HCT116 (cell line): ENCODE results near the gene COA8.

Source experiments
- CTCF ChIP-seq, 3 experiments: fragments of 200-600 bp in 1 of 3; sonication (generic) in 1 of 3; IDR thresholded peaks in 2 of 3; conservative IDR thresholded peaks in 1 of 3; 2 replicates each; pipeline ENCODE4 v1.5.1; 2012 to 2017; ENCODE audit warnings: low read depth in 2 of 3, low read length in 2 of 3, antibody characterized with exemption in 1 of 3, borderline replicate concordance in 1 of 3, control low read depth in 1 of 3, mild to moderate bottlenecking in 1 of 3, mixed read lengths in 1 of 3, mixed run types in 1 of 3, moderate library complexity in 1 of 3; ENCODE audit not compliant: insufficient read depth in 1 of 3
- EZH2 ChIP-seq: fragments of 200-600 bp; sonication (generic); IDR thresholded peaks from 2 replicates; pipeline ENCODE4 v1.6.1; 2017; ENCODE audit warnings: antibody characterized with exemption, mixed run types
- FOSL1 ChIP-seq: IDR thresholded peaks from 2 replicates; pipeline ENCODE4 v1.6.1; 2012; ENCODE audit warnings: low read depth

DNA sequence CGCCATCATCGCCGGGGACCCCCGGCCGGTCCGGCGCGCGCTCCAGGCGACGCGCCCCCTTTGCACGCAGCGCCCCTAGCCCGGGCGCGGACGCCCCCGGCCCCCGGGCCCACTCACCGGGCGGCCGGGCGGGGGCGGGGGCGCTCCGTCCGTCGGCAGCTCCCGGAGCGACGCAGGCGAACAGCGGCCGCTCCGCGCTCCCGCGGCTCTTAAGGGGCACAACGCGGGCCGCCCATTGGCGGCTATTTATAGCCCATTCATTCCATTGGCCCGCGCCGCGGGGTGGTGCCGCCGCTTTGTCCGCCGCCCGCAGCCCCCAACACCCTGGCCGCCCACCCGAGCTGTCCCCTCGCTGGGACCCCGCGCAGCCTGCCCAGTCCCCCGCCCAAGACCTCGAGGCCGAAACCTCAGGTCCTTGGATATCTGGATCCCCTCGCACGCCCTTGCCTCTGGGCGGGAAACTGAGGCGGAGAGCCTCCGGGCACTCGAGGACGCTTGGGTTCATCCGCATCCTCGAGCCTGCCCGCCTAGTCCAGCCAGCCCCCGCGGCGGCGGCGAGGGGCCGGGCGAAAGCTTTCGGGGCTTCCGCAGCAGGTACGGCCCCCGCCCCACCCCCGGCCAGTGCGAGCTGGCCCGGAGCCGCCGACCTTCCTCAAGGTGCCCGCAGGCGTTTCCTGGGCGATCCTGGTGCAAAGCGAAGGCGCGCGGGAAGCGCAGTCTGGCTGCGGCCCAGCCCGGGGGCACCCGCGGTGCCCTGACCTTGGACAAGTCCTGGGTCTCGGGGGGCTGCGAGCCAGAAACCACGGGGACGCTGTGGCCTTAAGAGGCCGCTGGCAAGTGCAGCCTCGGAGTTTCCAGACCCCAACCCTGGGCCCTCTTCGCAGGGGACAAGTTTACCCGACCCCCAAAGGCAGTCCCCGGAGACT lies 39.8 kb upstream of the COA8 start, which contains the start of gene CKB:
- no peak for TF ChIP-seq FOSL1
- TF ChIP-seq CTCF (IDR thresholded peaks at IDR 0.05 in 2 of 3, conservative IDR thresholded peaks at IDR 0.05 in 1 of 3; ENCODE audit: borderline replicate concordance in 1 of 3, insufficient read depth in 1 of 3, low read depth in 2 of 3, low read length in 2 of 3): no peak
- TF ChIP-seq EZH2: no peak
